HG02973 (cell line): ENCODE measurements around the gene PPP1CA.
A peak's percentile ranks its signal among the peaks of the same experiment; 100 is the strongest.
"Not testable (repeated sequence)": the region's sequence is repeated elsewhere in the genome, so short reads cannot be mapped to it uniquely, and the experiment has no call there.

Experiments used
- ATAC-seq: cut with Tn5 transposase; IDR thresholded peaks from one replicate; pipeline ENCODE4 v1.9.1; 2021; ENCODE audit warnings: moderate library complexity; ENCODE audit not compliant: unreplicated experiment

Gene PPP1CA

DNA sequence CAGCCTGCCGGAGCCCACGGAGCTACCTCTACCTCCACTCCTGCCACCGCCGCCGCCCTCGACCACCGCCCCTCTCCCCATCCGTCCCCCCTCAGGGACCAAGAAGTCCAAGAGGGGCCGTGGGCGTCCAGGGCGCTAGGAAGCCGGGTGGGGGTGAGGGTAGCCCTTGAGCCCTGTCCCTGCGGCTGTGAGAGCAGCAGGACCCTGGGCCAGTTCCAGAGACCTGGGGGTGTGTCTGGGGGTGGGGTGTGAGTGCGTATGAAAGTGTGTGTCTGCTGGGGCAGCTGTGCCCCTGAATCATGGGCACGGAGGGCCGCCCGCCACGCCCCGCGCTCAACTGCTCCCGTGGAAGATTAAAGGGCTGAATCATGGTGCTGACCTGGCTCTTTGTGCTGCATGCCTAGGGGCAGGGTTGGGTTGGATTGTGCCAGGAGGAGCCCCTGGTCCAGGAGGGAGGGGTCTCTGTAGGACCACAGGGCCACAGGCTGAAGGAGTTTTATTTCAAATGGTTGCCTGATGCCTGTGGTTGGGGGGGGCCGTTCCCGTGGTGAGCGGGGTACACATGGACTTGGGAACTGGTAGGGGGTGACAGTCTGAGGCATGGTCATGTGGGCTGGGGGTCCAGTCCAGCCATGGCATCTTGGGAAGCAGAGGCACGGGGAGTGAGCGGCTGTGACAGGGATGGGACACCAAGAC is 33.5 kb upstream of the PPP1CA start:
- no peak for ATAC-seq

DNA sequence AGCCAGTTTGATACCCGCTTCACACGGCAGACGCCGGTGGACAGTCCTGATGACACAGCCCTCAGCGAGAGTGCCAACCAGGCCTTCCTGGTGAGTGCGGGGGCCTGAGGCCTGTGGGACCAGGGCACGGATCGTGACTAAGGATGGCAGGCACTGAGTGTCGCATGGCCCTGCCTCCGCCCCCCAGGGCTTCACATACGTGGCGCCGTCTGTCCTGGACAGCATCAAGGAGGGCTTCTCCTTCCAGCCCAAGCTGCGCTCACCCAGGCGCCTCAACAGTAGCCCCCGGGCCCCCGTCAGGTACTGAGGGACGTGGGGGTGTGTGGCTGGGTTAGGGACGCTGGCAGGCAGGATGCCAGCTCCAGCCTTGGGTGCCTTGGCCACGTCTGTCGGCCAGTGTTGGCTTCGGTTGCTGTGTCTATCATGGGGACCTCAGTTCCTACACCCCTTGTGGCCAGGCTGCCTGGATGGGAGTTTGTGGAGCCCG is 32.8 kb upstream of the PPP1CA start:
- no peak for ATAC-seq

DNA sequence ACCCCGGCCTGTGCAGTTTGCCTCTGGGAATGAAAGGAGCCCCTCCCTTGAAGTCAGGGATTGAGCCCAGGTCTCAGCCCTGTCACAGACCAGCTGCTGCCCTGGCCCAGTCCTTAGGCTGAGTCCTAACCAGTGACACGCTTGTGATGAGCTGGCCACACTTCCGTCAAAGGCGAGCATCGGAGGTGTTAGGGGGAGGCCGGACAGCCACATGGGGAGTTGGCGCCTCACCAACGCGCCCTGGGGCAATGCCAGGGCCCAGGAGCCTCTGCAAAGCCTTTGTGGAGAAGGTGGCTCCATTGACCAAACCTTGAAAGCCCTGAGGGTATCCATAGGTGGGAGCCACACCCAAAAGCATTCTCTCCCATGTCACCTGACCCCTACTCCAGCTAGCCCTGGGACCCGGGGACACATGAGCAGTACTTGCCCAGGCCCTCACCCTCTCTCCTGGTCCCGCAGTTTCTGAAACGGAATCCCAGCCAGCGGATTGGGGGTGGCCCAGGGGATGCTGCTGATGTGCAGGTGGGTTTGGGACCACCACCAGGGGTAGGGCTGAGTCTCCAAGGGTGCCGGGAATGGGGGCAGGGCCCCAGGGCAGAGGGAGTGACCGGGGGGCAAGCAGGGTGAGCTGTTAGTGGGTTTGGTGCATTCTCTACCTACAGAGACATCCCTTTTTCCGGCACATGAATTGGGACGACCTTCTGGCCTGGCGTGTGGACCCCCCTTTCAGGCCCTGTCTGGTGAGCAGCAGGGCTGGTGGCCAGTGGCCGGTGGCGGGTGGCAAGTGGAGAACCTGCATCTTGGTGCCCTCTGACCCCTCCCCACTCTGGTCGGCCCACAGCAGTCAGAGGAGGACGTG is 32.1 kb upstream of the PPP1CA start:
- ATAC-seq: no peak

DNA sequence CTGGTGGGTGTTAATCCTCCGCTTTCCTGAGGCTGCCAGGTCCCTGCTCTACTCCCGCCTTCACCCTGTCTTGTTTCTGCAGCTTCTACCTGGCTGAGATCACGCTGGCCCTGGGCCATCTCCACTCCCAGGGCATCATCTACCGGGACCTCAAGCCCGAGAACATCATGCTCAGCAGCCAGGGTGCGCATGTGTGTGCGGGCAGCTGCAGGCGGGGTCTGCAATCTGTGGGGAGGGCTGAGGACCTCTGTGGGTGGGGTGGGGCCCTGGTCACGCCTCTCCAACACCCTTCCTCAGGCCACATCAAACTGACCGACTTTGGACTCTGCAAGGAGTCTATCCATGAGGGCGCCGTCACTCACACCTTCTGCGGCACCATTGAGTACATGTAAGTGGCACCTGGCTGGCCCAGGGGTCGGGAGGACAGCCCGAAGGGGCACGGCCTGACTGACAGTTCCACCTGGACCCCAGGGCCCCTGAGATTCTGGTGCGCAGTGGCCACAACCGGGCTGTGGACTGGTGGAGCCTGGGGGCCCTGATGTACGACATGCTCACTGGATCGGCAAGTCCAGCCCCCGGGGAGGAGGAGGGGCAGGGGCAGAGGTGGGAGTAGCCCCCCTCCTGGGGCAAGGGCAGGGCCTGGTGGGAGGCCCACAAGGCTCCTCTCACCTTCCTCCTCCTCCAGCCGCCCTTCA is 31.1 kb upstream of the PPP1CA start:
- no peak for ATAC-seq

DNA sequence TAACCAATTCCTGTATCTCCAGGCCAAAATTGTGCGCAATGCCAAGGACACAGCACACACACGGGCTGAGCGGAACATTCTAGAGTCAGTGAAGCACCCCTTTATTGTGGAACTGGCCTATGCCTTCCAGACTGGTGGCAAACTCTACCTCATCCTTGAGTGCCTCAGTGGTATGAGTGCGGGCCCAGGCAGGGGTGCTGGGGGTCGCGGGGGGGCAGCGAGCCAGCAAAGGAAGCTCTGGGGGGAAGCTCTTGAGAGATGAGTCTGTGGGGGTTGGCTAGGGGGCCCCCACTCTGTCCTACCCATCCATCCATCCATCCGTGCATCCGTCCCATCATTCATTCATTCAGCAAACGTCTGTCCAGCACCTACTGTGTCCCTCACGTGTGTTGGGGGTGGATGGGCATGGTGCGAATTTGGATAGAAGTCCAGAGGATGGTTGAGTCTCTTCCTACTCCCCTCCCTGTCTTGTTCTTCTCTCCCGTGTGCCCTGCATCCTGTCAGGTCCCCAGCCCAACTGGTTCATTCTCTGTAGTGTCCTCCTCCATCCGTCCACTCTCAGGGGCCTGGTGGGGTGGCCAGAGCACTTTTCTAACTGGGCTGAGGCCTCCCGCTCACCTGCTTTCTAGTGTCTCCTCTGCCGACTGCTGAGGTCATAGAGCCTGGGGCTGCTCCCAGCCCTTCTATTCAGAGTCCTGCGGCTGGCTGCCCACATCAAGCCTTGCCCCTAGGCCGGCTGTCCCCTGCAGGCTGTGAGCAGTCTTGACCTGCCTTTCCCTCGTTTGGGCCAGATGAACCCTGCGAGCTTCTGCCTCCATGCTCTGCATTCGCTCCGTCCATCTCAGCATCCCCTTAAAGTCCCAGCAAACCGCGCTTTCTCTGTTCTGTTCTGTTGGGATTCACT is 29.9 kb upstream of the PPP1CA start:
- no peak for ATAC-seq

DNA sequence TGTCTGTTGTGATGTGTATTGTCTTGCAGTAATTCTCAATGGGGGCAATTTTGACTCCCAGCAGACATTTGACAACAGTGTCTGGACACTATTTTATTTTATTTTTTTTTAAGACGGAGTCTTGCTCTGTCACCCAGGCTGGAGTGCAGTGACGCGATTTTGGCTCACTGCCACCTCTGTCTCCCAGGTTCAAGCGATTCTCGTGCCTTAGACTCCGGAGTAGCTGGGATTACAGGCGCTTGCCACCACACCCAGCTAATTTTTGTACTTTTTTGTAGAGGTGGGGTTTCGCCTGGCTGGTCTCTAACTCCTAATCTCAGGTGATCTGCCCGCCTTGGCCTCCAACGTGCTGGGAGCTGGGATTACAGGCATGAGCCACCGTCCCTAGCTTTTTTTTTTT is 28.1 kb upstream of the PPP1CA start:
- no peak for ATAC-seq

DNA sequence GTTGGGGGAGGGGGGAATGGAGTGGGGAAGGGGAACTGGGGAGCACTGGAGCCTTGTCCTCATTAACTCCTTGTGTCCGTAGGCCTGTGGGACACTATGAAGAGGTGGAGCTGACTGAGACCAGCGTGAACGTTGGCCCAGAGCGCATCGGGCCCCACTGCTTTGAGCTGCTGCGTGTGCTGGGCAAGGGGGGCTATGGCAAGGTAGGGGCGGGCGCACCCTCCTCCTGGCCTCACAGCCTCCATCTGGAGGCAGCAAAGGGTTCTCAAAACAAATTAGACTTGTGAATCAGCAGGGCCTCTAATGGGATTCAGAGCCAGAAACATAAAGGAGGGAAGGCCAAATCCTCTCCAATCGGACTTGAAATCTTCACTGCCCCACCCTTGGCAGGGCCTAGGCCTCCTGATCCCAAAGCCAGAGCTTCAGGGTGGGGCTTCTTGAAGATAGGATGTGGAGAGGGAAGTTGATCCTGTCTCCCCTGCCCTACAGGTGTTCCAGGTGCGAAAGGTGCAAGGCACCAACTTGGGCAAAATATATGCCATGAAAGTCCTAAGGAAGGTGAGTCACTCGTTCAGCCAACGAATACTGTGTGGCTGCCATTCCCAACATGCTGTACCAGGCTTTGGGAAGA is 27.5 kb upstream of the PPP1CA start:
- no peak for ATAC-seq

DNA sequence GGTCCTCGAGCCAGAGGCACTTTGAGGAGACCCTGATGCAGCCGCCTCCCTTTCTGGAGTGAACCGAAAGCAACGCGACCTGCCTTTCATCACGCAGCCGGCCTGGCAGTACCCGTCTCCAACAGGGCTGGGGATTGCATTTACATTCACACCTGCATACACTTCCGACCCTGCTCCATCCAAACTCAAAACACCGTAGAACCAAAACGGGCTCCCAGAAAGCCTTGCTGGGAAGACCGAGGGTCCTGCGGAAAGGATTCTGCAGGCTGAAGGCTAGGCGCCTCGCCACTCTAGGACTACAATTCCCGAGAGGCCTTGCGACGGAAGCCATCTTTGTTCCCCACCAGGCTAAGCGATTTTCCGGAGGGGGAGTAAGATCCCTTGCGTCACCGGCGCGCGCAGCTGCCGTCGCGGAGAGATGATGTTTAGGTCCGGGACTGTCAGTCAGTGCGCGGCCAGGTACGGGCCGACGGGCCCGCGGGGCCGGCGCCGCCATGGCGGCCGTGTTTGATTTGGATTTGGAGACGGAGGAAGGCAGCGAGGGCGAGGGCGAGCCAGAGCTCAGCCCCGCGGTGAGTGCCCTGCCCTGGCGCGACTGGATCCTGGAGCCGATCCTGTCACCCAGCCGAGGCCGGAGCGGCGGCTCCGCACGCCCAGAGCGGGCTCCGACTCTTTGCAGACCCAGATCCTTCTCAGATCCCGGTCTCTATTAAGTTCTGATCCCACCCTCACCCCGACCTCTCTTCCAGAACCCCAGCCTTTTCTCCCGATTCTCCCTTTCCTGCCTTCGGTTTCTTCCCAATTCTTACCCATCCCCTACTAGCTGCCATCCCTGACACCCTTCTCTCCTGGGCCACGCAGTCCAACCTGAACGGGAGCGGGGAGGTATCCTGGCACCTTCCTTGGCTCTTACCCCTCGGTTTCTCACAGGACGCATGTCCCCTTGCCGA is 26.7 kb upstream of the PPP1CA start, which contains the start of gene RPS6KB2:
TSS of gene RPS6KB2 (plus strand) at position 443 of the 950 bp plus-strand sequence. CDS start at position 495, 52 bp downstream.
- ATAC-seq: peak; percentile 73

DNA sequence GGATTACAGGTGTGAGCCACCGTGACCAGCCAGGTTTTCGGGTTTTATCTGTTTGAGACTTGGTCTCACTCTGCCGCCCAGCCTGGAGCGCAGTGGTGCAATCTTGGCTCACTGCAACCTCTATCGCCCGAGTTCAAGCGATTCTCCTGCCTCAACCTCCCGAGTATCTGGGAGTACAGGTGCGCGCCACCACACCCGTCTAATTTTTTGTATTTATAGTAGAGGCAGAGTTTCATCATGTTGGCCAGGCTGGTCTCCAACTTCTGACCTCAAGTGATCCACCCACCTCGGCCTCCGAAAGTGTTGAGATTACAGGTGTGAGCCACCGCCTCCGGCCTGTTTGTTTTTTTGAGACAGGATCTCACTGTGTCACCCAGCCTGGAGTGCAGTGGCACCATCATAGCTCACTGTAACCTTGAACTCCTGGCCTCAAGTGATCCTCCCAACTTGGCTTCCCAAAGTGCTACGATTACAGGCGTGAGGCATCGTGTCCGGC is 25.8 kb upstream of the PPP1CA start:
- ATAC-seq: not testable (repeated sequence)

DNA sequence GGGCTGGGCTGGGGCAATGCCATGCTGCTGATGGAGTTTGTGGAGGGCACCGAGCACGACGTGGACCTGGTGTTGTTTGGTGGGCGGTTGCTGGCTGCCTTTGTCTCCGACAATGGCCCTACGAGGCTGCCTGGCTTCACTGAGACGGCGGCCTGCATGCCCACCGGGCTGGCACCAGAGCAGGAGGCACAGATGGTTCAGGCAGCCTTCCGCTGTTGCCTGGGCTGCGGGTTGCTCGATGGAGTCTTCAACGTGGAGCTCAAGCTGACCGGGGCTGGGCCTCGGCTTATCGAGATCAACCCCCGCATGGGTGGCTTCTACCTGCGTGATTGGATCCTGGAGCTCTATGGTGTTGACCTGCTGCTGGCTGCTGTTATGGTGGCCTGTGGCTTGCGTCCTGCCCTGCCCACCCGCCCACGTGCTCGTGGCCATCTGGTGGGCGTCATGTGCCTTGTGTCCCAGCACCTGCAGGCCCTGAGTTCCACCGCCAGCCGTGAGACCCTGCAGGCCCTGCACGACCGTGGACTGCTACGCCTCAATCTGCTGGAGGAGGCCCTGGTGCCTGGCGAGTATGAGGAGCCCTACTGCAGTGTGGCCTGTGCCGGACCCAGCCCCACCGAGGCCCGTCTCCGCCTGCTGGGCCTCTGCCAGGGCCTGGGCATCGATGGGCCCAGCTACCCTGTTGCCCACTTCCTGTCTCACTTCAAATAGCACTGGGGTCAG is 22.4 kb upstream of the PPP1CA start:
- ATAC-seq: no peak

DNA sequence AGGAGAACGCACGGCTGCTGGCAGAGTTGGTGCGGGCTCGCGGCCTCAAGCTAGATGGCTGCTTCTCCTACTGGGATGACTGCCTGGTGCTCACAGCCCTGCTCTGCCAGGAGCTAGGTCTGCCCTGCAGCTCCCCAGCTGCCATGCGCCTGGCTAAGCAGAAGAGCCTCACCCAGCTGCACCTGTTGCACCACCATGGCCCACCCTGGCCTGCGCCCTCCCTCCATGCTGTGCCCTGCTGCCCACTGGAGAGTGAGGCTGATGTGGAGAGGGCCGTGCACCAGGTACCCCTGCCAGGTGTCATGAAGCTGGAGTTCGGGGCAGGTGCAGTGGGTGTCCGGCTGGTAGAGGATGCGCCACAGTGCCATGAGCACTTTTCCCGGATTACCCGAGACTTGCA is 21.8 kb upstream of the PPP1CA start:
- no peak for ATAC-seq

DNA sequence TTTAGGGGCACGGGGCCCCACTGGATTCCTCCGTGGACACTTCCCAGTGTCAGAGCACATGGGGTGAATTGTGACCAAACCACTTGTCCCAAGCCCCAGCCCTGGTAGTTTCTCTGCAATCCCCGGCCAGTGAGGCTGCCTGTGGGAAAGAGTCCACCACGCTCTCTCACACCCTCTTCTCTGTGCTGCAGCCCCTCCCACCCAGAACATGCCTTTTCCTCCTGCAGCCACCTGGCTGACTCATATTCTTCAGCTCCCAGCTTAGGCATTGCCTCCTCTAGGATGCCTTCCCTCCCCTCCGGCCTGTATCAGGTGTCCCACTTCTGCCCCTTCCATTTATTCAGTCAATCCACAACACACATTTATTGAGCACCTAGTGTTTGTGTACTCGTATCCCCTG is 21.2 kb upstream of the PPP1CA start:
- ATAC-seq: no peak

DNA sequence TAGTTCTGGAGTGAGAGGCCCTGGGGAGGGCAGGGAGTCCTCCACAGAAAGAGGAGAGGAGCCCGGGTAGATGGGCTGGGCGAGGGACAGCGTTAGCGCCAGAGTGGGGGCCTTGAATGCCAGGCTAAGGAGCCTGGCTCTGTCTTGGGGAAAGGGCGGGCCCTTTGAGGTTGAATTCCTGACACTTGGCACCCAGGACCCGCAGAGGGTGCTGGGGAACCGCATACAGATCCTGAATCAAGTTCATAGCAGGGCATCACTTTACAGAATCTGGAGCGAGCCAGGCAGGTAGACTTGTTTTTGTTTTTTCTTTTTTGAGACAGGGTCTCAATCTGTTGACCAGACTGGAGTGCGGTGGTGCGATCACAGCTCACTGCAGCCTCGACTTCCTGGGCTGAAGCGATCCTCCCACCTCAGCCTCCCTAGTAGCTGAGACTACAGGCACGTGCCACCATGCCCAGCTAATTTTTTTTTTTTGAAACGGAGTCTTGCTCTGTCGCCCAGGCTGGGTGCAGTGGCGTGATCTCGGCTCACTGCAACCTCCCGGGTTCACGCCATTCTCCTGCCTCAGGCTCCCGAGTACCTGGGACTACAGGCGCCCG is 19.9 kb upstream of the PPP1CA start:
- ATAC-seq: no peak

DNA sequence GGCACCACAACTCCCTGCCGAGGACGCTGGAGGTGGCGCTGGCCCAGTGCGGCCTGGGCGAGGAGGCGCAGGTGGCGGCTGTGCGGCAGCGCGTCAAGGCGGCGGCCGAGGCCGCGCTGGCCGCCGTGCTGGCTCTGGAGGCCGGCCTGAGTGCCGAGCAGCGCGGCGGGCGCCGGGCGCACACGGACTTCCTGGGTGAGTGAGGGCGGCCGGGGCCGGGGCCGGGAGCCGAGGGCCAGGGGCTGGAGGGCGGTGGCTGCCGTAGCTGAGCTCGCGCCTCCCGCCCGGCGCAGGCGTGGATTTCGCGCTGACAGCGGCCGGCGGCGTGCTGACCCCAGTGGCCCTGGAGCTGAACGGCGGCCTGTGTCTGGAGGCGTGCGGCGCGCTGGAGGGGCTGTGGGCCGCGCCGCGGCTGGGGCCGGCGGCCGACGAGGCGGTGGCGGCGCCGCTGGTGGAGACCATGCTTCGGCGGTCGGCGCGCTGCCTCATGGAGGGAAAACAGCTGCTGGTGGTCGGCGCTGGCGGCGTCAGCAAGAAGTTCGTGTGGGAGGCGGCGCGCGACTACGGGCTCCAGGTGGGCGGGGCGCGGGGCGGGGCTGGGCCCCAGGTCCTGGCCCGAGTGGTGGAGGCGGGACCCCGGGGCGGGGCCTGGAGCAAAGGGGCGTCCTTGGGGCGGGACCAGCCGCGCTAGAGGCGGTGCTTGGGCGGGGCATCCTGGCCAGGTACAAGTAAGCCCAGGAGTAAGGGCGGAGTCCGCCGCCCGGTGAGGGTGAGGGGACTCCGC is 19.2 kb upstream of the PPP1CA start:
- peak; percentile 64 for ATAC-seq

DNA sequence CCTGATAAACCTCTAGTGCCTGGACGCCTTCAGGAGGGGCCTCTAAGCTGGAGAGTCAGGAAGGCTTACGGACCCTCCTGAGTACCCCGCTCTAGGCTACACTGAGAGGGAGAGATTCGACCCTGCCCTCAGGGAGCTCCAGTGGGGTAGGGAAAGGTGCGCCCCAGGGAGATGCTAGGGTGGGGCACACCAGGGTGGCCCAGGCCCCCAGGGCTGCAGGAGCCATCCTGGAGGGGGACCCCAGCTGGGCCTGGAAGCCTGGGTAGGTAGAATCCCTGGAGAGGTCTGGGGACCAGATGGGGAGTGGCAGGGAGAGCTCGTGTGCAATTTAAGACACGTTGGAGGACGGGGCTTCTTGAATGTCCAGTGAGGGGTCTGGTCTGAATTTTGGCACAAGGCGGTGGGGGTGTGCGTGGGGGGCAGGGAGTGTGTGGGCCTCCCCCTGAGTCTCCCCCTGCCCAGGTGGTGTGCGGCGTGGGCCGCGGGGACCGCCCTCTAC is 18.5 kb upstream of the PPP1CA start:
- no peak for ATAC-seq

DNA sequence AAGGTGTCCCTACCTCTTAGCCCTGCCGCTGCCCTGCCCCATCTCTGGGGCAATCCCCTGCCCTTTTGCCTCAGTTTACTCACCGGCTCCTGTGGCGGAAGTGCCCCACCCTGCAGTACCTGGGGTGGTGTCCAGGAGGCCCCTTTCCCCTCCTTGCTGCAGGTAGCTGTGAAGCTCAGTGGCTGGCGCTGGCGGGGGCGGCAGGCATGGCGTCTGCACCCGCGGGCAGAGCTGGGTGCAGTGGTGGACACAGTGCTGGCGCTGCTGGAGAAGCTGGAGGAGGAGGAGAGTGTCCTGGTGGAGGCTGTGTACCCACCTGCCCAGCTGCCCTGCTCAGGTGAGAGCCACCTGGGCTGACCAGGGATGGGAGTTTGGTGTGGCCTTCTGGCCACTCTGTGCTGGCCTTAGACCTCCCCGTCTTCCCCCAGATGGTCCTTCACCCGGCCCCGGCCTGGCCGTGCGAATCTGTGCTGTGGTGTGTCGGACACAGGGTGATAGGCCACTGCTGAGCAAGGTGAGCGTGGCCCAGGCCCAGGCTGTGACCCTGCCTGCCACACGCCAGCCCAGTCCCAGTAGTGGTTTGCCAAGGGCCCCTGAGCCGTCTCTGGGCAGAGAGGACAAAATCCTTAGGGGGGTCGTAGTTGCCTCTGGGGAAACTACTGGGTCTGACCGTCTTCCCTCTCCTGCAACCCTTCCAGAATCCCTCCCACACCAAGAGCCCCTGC is 17.8 kb upstream of the PPP1CA start:
- ATAC-seq: no peak
